Neural progenitor cell (in vitro differentiated cells): ENCODE results near the gene CNTNAP2. TPM values are rescaled to one million over a fixed set of nuclear protein-coding genes. Genes with fewer than 3 reads are reported as not detected.

Source experiments
- DNase-seq: peaks from one replicate; pipeline ENCODE4 v3.0.0-alpha.2; 2016; ENCODE audit warnings: low spot score
- H2AFZ ChIP-seq: fragments of 200-600 bp; sonication (generic); replicated peaks from 2 replicates; pipeline ENCODE4 v1.6.1; 2016; ENCODE audit warnings: antibody characterized with exemption
- H3F3A ChIP-seq: fragments of 200-600 bp; sonication (generic); 2 replicates; pipeline ENCODE4 v1.6.1; 2016; ENCODE audit warnings: antibody characterized with exemption, low read depth
- H3K27ac ChIP-seq: fragments of 200-600 bp; sonication (generic); 2 replicates; pipeline ENCODE4 v1.5.1; 2016; ENCODE audit warnings: mild to moderate bottlenecking
- H3K27me3 ChIP-seq: fragments of 200-600 bp; sonication (generic); 2 replicates; pipeline ENCODE4 v1.6.1; 2016; ENCODE audit warnings: mild to moderate bottlenecking, moderate library complexity
- H3K36me3 ChIP-seq: fragments of 200-600 bp; sonication (generic); 2 replicates; pipeline ENCODE4 v1.5.1; 2016
- H3K4me1 ChIP-seq: fragments of 200-600 bp; sonication (generic); 2 replicates; pipeline ENCODE4 v1.6.1; 2016; ENCODE audit warnings: mixed run types
- H3K4me2 ChIP-seq: fragments of 200-600 bp; sonication (generic); 2 replicates; pipeline ENCODE4 v1.6.1; 2016
- H3K4me3 ChIP-seq: fragments of 200-600 bp; sonication (generic); 2 replicates; pipeline ENCODE4 v1.5.1; 2016
- H3K79me2 ChIP-seq: fragments of 200-600 bp; sonication (generic); 2 replicates; pipeline ENCODE4 v1.6.1; 2016; ENCODE audit warnings: low read depth
- H3K9ac ChIP-seq: fragments of 200-600 bp; sonication (generic); 2 replicates; pipeline ENCODE4 v1.6.1; 2016
- H3K9me3 ChIP-seq: fragments of 200-600 bp; sonication (generic); 2 replicates; pipeline ENCODE4 v1.5.1; 2016; ENCODE audit warnings: low read depth
- H4K20me1 ChIP-seq: fragments of 200-600 bp; sonication (generic); 2 replicates; pipeline ENCODE4 v1.6.1; 2016; ENCODE audit warnings: low read depth
- H3K27ac Mint-ChIP-seq: 3 replicates; pipeline ENCODE4 v1.8.0; 2021; ENCODE audit warnings: mixed read lengths
- H3K27me3 Mint-ChIP-seq: 2 replicates; pipeline ENCODE4 v1.8.0; 2022; ENCODE audit warnings: low read depth, mild to moderate bottlenecking, inconsistent platforms, moderate library complexity, mixed read lengths; ENCODE audit not compliant: insufficient read depth
- H3K36me3 Mint-ChIP-seq: 3 replicates; pipeline ENCODE4 v1.8.0; 2021; ENCODE audit warnings: mixed read lengths
- H3K4me1 Mint-ChIP-seq: 3 replicates; pipeline ENCODE4 v1.8.0; 2021; ENCODE audit warnings: mixed read lengths
- H3K4me3 Mint-ChIP-seq: 3 replicates; pipeline ENCODE4 v1.8.0; 2021; ENCODE audit warnings: mild to moderate bottlenecking, moderate library complexity, mixed read lengths
- H3K9me3 Mint-ChIP-seq: 3 replicates; pipeline ENCODE4 v1.8.0; 2020; ENCODE audit warnings: mixed read lengths
- CTCF ChIP-seq: fragments of 200-600 bp; sonication (generic); IDR thresholded peaks from 2 replicates; pipeline ENCODE4 v1.5.1; 2017; ENCODE audit warnings: antibody characterized with exemption, mild to moderate bottlenecking
- EZH2 ChIP-seq: fragments of 200-600 bp; sonication (generic); IDR thresholded peaks from 2 replicates; pipeline ENCODE4 v1.6.1; 2017; ENCODE audit warnings: antibody characterized with exemption, mild to moderate bottlenecking, moderate library complexity
- EZH2phosphoT487 ChIP-seq: fragments of 200-600 bp; sonication (generic); IDR thresholded peaks from 2 replicates; pipeline ENCODE4 v1.6.1; 2017; ENCODE audit warnings: antibody characterized with exemption
- total RNA-seq: library from RNA; depleted of rRNA; stranded (reverse); fragments of >200 nt; gene quantifications from 2 replicates; pipeline ENCODE4 v1.2.3, GENCODE V29; 2015; ENCODE audit warnings: low replicate concordance

Gene CNTNAP2
- total RNA-seq, 1 donor from 2014 or later: 126 TPM

DNA sequence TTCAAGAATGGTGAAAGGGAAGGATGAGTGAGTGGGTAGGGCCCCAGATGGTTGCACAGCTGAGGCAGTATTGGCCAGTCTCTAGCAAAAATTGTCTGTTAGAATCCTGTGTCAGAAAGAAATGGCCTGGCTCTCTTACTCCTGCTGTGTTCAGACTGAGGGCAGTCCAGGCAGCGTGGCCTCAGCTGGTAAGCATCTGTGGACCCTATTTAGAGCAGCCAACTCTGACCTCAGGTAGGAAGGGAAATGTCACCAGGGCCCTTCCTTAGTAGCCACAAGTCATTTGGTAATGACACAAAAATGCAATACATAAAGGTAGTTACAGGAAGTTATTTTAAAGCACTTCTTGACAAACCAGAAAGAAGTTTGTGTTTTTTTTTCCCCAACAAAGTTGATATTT is 1194.7 kb downstream of the CNTNAP2 start:
- Mint-ChIP-seq H3K27me3 (no peaks in the 10 kb centered on the region), H3K36me3 (no peaks in the 10 kb centered on the region), H3K4me3 (no peak overlapping the region), H3K27ac (no peak overlapping the region), H3K9me3 (no peaks in the 10 kb centered on the region), H3K4me1 (peaks cover 4% of the 10 kb centered on the region)
- H4K20me1 ChIP-seq: no peaks in the 10 kb centered on the region
- H3K27ac ChIP-seq: no peak overlapping the region
- no peak for TF ChIP-seq EZH2
- no peak for TF ChIP-seq EZH2phosphoT487
- no peak for TF ChIP-seq CTCF
- H3K36me3 ChIP-seq: no peaks in the 10 kb centered on the region
- H3K4me1 ChIP-seq: no peaks in the 10 kb centered on the region
- no peak overlapping the region for H3K4me2 ChIP-seq
- DNase-seq: no peak
- no peaks in the 10 kb centered on the region for H3F3A ChIP-seq
- H2AFZ ChIP-seq: no peak overlapping the region
- H3K9me3 ChIP-seq: no peaks in the 10 kb centered on the region
- no peak overlapping the region for H3K4me3 ChIP-seq
- H3K27me3 ChIP-seq: no peaks in the 10 kb centered on the region
- no peaks in the 10 kb centered on the region for H3K79me2 ChIP-seq
- H3K9ac ChIP-seq: no peak overlapping the region

DNA sequence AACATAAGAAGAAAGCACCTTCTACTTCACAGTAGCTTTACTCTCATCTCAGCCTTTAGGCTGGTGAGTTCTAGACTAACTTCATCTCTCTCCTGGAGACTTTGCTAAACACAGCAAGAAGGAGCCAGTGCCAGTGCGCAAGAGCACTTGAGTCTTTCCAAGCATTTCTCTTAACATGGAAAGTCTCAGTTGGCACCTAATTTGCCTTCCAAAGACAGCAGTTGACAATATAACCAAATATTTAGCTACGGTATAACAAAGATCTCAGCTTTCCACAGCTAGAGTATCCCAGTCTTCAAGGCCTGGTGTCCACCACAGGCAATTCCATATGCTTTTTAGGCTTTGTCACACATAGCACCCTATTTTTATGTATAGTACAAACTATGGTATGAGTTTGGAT is 1204.9 kb downstream of the CNTNAP2 start:
- Histone ChIP-seq H3K9me3 (no peaks in the 10 kb centered on the region), H3F3A (no peaks in the 10 kb centered on the region), H3K9ac (no peak overlapping the region), H3K79me2 (no peaks in the 10 kb centered on the region), H3K27me3 (no peaks in the 10 kb centered on the region), H3K27ac (no peak overlapping the region), H4K20me1 (no peaks in the 10 kb centered on the region), H3K4me3 (no peak overlapping the region), H3K4me2 (no peak overlapping the region), H3K36me3 (no peaks in the 10 kb centered on the region), H3K4me1 (no peaks in the 10 kb centered on the region), H2AFZ (no peak overlapping the region)
- no peak for DNase-seq
- H3K27me3 Mint-ChIP-seq: no peaks in the 10 kb centered on the region
- H3K27ac Mint-ChIP-seq: no peak overlapping the region
- TF ChIP-seq EZH2phosphoT487: no peak
- TF ChIP-seq CTCF: no peak
- TF ChIP-seq EZH2: no peak
- no peaks in the 10 kb centered on the region for H3K36me3 Mint-ChIP-seq
- peaks cover 2% of the 10 kb centered on the region for H3K9me3 Mint-ChIP-seq
- H3K4me1 Mint-ChIP-seq: no peaks in the 10 kb centered on the region
- no peak overlapping the region for H3K4me3 Mint-ChIP-seq

DNA sequence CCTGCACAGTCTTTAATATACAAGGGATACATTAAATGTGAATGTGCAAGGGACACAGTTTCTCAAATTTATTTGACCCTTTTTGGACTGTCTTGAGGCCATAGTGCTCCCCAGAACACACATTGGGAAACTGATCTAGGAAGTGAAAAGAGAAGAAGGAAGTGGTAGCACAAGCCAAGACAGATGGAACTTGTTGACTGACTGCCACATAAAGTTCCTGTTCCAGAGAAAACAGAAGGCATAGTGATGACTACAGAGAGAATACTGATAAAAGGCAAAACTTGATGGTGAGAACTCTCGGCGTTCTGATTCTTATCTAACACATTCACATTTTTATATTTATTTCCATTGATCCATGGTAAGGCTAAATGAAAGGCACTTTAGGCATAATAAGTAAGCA is 1216.4 kb downstream of the CNTNAP2 start:
- Histone ChIP-seq H3K36me3 (no peaks in the 10 kb centered on the region), H3K9ac (no peak overlapping the region), H3K27ac (no peak overlapping the region), H3K9me3 (no peaks in the 10 kb centered on the region), H2AFZ (no peak overlapping the region), H3K4me3 (no peak overlapping the region), H3K4me1 (no peaks in the 10 kb centered on the region), H3K27me3 (no peaks in the 10 kb centered on the region), H3F3A (no peaks in the 10 kb centered on the region), H3K79me2 (no peaks in the 10 kb centered on the region), H3K4me2 (no peak overlapping the region), H4K20me1 (no peaks in the 10 kb centered on the region)
- DNase-seq: no peak
- Mint-ChIP-seq H3K4me3 (no peak overlapping the region), H3K9me3 (peaks cover 2% of the 10 kb centered on the region), H3K4me1 (peaks cover 3% of the 10 kb centered on the region), H3K27ac (no peak overlapping the region), H3K36me3 (no peaks in the 10 kb centered on the region), H3K27me3 (no peaks in the 10 kb centered on the region)
- TF ChIP-seq CTCF (no peak), EZH2 (no peak), EZH2phosphoT487 (no peak)

GRCh38 chr7:147363101-147363500 is 1246.5 kb downstream of the CNTNAP2 start:
- H3K79me2 ChIP-seq: no peaks in the 10 kb centered on the region
- no peak for DNase-seq
- no peaks in the 10 kb centered on the region for H3K27me3 ChIP-seq
- no peaks in the 10 kb centered on the region for H3K9me3 ChIP-seq
- no peaks in the 10 kb centered on the region for H4K20me1 ChIP-seq
- no peak overlapping the region for H3K9ac ChIP-seq
- no peaks in the 10 kb centered on the region for H3F3A ChIP-seq
- no peak overlapping the region for H3K27ac ChIP-seq
- no peak overlapping the region for H2AFZ ChIP-seq
- no peak overlapping the region for H3K27ac Mint-ChIP-seq
- no peaks in the 10 kb centered on the region for H3K27me3 Mint-ChIP-seq
- H3K4me1 ChIP-seq: peaks cover 9% of the 10 kb centered on the region
- H3K4me2 ChIP-seq: no peak overlapping the region
- H3K4me3 ChIP-seq: no peak overlapping the region
- H3K9me3 Mint-ChIP-seq: no peaks in the 10 kb centered on the region
- H3K4me3 Mint-ChIP-seq: no peak overlapping the region
- no peaks in the 10 kb centered on the region for H3K36me3 ChIP-seq
- peaks cover 3% of the 10 kb centered on the region for H3K4me1 Mint-ChIP-seq
- TF ChIP-seq CTCF (no peak), EZH2 (no peak), EZH2phosphoT487 (no peak)
- no peaks in the 10 kb centered on the region for H3K36me3 Mint-ChIP-seq
